A549 (cell line): Measurements from ENCODE around the gene C1QTNF12. TPM values are rescaled to one million over a fixed set of nuclear protein-coding genes. Genes with fewer than 3 reads are reported as not detected.

ENCODE experiments used
- ATAC-seq, 2 experiments: fragments of 200-7000 bp in 1 of 2; fragments of >200 bp in 1 of 2; cut with Nextera tagmentation in 1 of 2; cut with Tn5 transposase in 1 of 2; 3 replicates each; pipeline versions ENCODE4 v1.8.0 to v1.9.1; 2018 to 2020; ENCODE audit warnings: mild to moderate bottlenecking in 1 of 2, moderate library complexity in 1 of 2
- CTCF ChIA-PET: fragments of 300-600 bp; sonication (Branson Sonifier 250); formaldehyde crosslinking; extraction: SDS; loops from one replicate; lab custom pipeline; 2021; ENCODE audit warnings: antibody characterized with exemption, inconsistent platforms; lab: Yijun Ruan, JAX
- POLR2A ChIA-PET: fragments of 350-600 bp; formaldehyde crosslinking; extraction: SDS; loops from one replicate; lab custom pipeline; 2021; ENCODE audit warnings: antibody characterized with exemption, inconsistent platforms; lab: Yijun Ruan, JAX
- DNase-seq, 2 experiments: peaks; one replicate each; pipeline versions ENCODE4 v3.0.0 to v3.0.0-alpha.2; 2011 to 2016; ENCODE audit warnings: low read depth in 1 of 2, low spot score in 1 of 2
- FAIRE-seq: peaks from 2 replicates; lab custom pipeline; 2011; peaks lifted over from hg19 to GRCh38; lab: Jason Lieb, UNC
- H3K27ac ChIP-seq, 2 experiments: fragments of >200 bp; sonication (Bioruptor Twin); formaldehyde crosslinking; 3 replicates each; pipeline ENCODE4 v1.5.1; 2016 to 2017
- H3K4me1 ChIP-seq: fragments of >200 bp; sonication (Bioruptor Twin); formaldehyde crosslinking; 3 replicates; pipeline ENCODE4 v1.6.1; 2016
- H3K4me2 ChIP-seq: fragments of >200 bp; sonication (Bioruptor Twin); formaldehyde crosslinking; 3 replicates; pipeline ENCODE4 v1.6.1; 2016
- H3K4me3 ChIP-seq: fragments of >200 bp; sonication (Bioruptor Twin); formaldehyde crosslinking; 3 replicates; pipeline ENCODE4 v1.5.1; 2016
- H3K9me3 ChIP-seq: fragments of >200 bp; sonication (Bioruptor Twin); formaldehyde crosslinking; 3 replicates; pipeline ENCODE4 v1.6.1; 2016
- CBX2 ChIP-seq: fragments of 200-600 bp; sonication (generic); IDR thresholded peaks from 2 replicates; pipeline ENCODE4 v1.6.1; 2016; ENCODE audit warnings: low read depth, mild to moderate bottlenecking, borderline replicate concordance
- CHD2 ChIP-seq: fragments of 150-350 bp; IDR thresholded peaks from 2 replicates; pipeline ENCODE4 v1.6.1; 2014; ENCODE audit warnings: low read length; ENCODE audit not compliant: partially characterized antibody
- CHD4 ChIP-seq: fragments of 200-600 bp; sonication (generic); IDR thresholded peaks from 2 replicates; pipeline ENCODE4 v1.6.1; 2016; ENCODE audit warnings: antibody characterized with exemption, mild to moderate bottlenecking, borderline replicate concordance
- EHF ChIP-seq: fragments of 250-450 bp; sonication (Bioruptor Pico); IDR thresholded peaks from 2 replicates; pipeline ENCODE4 v1.5.0; 2020; ENCODE audit warnings: mild to moderate bottlenecking
- ESRRA ChIP-seq: fragments of 150-350 bp; IDR thresholded peaks from 2 replicates; pipeline ENCODE4 v1.6.1; 2014; ENCODE audit warnings: mild to moderate bottlenecking, low read length, borderline replicate concordance
- FOSB ChIP-seq: fragments of 250-450 bp; sonication (Bioruptor Pico); IDR thresholded peaks from 2 replicates; pipeline ENCODE4 v1.5.0; 2020; ENCODE audit warnings: mild to moderate bottlenecking, moderate library complexity
- FOXS1 ChIP-seq: fragments of 250-450 bp; sonication (Bioruptor Pico); IDR thresholded peaks from 2 replicates; pipeline ENCODE4 v1.5.0; 2020; ENCODE audit warnings: mild to moderate bottlenecking, moderate library complexity
- GATA3 ChIP-seq: IDR thresholded peaks from 2 replicates; pipeline ENCODE4 v1.6.1; 2012; ENCODE audit warnings: borderline replicate concordance
- HDAC2 ChIP-seq: fragments of 200-600 bp; sonication (generic); IDR thresholded peaks from 2 replicates; pipeline ENCODE4 v1.6.1; 2016
- HEYL ChIP-seq: fragments of 250-450 bp; sonication (Bioruptor Pico); IDR thresholded peaks from 2 replicates; pipeline ENCODE4 v1.8.0; 2021; ENCODE audit warnings: mild to moderate bottlenecking, moderate library complexity
- MYC ChIP-seq: IDR thresholded peaks from 2 replicates; pipeline ENCODE4 v1.6.1; 2012; ENCODE audit warnings: mild to moderate bottlenecking, inconsistent platforms, low read length, improper control_type of control experiment, borderline replicate concordance
- NR3C1 ChIP-seq: fragments of >200 bp; sonication (Bioruptor Twin); formaldehyde crosslinking; IDR thresholded peaks from 3 replicates; pipeline ENCODE4 v1.6.1; 2017
- POLR2AphosphoS2 ChIP-seq: conservative IDR thresholded peaks from 2 replicates; pipeline ENCODE4 v1.6.1; 2012; ENCODE audit warnings: low read length, improper control_type of control experiment, inconsistent platforms
- RAD21 ChIP-seq, 2 experiments: fragments of >200 bp in 1 of 2; sonication (Bioruptor Twin) in 1 of 2; formaldehyde crosslinking in 1 of 2; IDR thresholded peaks in 1 of 2; conservative IDR thresholded peaks in 1 of 2; 2 replicates in 1 of 2; 3 replicates in 1 of 2; pipeline ENCODE4 v1.6.1; 2012 to 2018; ENCODE audit warnings: inconsistent platforms in 1 of 2
- RARB ChIP-seq: fragments of 250-450 bp; sonication (Bioruptor Pico); IDR thresholded peaks from 2 replicates; pipeline ENCODE4 v1.8.0; 2021; ENCODE audit warnings: mild to moderate bottlenecking, moderate library complexity
- RCOR1 ChIP-seq: fragments of 150-350 bp; IDR thresholded peaks from 2 replicates; pipeline ENCODE4 v1.6.1; 2014; ENCODE audit warnings: antibody characterized with exemption, low read length, low read depth
- USF2 ChIP-seq: fragments of 450-650 bp; IDR thresholded peaks from 2 replicates; pipeline ENCODE4 v1.6.1; 2014; ENCODE audit warnings: antibody characterized with exemption
- ZFP36 ChIP-seq: fragments of 450-650 bp; IDR thresholded peaks from 2 replicates; pipeline ENCODE4 v1.6.1; 2014; ENCODE audit warnings: borderline replicate concordance; ENCODE audit not compliant: partially characterized antibody
- ZSCAN20 ChIP-seq: fragments of 250-450 bp; sonication (Bioruptor Pico); IDR thresholded peaks from 2 replicates; pipeline ENCODE4 v1.8.0; 2022; ENCODE audit warnings: mild to moderate bottlenecking, moderate library complexity
- WGBS: methylation state at CpG from one replicate; pipeline ENCODE4 v1.1.6; 2017; ENCODE audit errors: missing lambda C conversion rate; 5-methylcytosine and 5-hydroxymethylcytosine counted together
- polyA plus RNA-seq, 4 experiments: library from polyadenylated mRNA; depleted of rRNA in 3 of 4; stranded (reverse); fragments of >200 nt; fragmentation: RNase III in 1 of 4; extraction: RNeasy Plus Mini Kit Qiagen cat#74134 plus additional on column Dnase treatment in 1 of 4; gene quantifications; 2 replicates in 3 of 4; 3 replicates in 1 of 4; pipeline ENCODE4 v1.2.3, GENCODE V29; 2011 to 2017
- TF ChIP-seq, protein P1 (sequence below): fragments of >200 bp; sonication (Bioruptor Twin); formaldehyde crosslinking; IDR thresholded peaks from 3 replicates; pipeline ENCODE4 v1.5.1; 2016
- TF ChIP-seq, protein P2 (sequence below): fragments of 200-600 bp; sonication (generic); IDR thresholded peaks from 2 replicates; pipeline ENCODE4 v1.6.1; 2016; ENCODE audit warnings: antibody characterized with exemption, mild to moderate bottlenecking, moderate library complexity

Gene C1QTNF12
- polyA plus RNA-seq, 2 of the 4 experiments (the other 2 are of a cell fraction) = 0.47 to 0.83 TPM

DNA sequence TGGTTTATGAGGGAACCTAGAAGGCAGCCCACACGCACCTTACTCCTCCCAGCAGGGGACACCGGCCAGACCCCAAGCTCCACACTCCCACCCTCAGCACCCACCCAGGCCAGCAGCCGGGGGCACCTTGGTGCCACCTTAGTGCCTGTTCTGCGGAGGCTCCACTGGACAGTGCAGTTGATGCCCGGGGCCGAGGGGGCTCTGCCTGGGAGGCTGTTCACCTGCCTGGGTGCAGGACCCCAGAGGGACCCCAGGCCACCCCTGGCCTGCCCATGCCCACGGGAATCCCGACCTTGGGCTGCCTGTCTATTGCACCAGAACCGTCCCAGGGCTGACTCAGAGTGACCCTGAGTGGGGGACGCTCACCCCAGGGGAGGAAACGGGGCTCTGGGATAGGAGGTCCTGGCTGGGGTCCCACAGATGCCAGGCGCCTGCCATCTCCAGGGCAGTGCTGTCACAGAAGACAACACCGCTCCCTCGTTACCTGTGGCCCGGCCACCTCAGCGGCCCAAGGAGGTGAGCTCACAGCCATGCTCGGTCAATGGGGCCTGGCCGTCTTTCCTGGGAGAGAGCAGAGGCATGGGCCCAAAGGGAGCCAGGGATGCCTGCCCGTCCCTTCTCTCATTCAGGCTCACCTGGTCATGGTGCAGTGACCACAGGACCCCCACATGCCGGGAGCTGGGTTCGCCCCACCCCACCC lies 34.4 kb upstream of the C1QTNF12 start:
- POLR2A ChIA-PET = no interaction called here

DNA sequence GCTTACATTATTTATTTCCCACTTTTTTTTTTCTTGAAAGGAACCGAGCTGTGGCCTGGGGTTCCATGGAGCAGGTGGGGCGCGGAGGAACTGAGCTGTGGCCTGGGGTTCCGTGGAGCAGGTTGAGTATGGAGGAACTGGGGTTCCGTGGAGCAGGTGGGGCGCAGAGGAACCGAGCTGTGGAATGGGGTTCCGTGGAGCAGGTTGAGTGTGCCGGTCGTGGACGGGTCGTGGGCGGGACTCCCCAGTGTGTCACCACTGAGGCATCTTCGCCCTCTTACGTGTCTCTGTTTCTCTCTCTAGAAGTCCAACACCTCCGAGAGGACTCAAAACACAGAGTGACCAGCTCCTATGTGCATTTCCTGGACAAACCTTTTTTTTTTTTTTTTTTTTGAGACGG lies 32.5 kb upstream of the C1QTNF12 start:
- DNase-seq (no peak), FAIRE-seq (no peak), ATAC-seq (no peak)
- peaks cover 8% of the 10 kb centered on the region; the same call in 2 of the 3 replicates for H3K4me1 ChIP-seq
- H3K27ac ChIP-seq = no peak overlapping the region
- 89% methylated on average over 17 of the region's 17 CpGs for WGBS
- no peaks in the 10 kb centered on the region for H3K9me3 ChIP-seq
- H3K4me2 ChIP-seq = no peak overlapping the region
- CTCF ChIA-PET = interaction anchor here (2.7 to 4.1 kb wide), 2 partner anchors 13 to 157 kb away, joined by 9 to 17 read pairs; no protein-coding TSS in a partner anchor
- TF ChIP-seq CHD2 (no peak), NR3C1 (no peak), FOXS1 (CRISPR knock-in tag) (no peak), HEYL (CRISPR knock-in tag) (no peak), ESRRA (no peak), HDAC2 (no peak), CHD4 (no peak), EHF (CRISPR knock-in tag) (no peak), GATA3 (no peak), RCOR1 (no peak), RAD21 (conservative IDR thresholded peaks at IDR 0.05 in 1 of 2, IDR thresholded peaks at IDR 0.05 in 1 of 2) (no peak), ZFP36 (no peak), MYC (no peak)
- TF ChIP-seq, protein P1, sequence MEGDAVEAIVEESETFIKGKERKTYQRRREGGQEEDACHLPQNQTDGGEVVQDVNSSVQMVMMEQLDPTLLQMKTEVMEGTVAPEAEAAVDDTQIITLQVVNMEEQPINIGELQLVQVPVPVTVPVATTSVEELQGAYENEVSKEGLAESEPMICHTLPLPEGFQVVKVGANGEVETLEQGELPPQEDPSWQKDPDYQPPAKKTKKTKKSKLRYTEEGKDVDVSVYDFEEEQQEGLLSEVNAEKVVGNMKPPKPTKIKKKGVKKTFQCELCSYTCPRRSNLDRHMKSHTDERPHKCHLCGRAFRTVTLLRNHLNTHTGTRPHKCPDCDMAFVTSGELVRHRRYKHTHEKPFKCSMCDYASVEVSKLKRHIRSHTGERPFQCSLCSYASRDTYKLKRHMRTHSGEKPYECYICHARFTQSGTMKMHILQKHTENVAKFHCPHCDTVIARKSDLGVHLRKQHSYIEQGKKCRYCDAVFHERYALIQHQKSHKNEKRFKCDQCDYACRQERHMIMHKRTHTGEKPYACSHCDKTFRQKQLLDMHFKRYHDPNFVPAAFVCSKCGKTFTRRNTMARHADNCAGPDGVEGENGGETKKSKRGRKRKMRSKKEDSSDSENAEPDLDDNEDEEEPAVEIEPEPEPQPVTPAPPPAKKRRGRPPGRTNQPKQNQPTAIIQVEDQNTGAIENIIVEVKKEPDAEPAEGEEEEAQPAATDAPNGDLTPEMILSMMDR = no peak
- TF ChIP-seq, protein P2, sequence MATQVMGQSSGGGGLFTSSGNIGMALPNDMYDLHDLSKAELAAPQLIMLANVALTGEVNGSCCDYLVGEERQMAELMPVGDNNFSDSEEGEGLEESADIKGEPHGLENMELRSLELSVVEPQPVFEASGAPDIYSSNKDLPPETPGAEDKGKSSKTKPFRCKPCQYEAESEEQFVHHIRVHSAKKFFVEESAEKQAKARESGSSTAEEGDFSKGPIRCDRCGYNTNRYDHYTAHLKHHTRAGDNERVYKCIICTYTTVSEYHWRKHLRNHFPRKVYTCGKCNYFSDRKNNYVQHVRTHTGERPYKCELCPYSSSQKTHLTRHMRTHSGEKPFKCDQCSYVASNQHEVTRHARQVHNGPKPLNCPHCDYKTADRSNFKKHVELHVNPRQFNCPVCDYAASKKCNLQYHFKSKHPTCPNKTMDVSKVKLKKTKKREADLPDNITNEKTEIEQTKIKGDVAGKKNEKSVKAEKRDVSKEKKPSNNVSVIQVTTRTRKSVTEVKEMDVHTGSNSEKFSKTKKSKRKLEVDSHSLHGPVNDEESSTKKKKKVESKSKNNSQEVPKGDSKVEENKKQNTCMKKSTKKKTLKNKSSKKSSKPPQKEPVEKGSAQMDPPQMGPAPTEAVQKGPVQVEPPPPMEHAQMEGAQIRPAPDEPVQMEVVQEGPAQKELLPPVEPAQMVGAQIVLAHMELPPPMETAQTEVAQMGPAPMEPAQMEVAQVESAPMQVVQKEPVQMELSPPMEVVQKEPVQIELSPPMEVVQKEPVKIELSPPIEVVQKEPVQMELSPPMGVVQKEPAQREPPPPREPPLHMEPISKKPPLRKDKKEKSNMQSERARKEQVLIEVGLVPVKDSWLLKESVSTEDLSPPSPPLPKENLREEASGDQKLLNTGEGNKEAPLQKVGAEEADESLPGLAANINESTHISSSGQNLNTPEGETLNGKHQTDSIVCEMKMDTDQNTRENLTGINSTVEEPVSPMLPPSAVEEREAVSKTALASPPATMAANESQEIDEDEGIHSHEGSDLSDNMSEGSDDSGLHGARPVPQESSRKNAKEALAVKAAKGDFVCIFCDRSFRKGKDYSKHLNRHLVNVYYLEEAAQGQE = no peak
- TF ChIP-seq, all 56 proteins: peak for 0
- POLR2A ChIA-PET = no interaction called here
- H3K4me3 ChIP-seq = no peak overlapping the region

More for the DNA sequence above, 34.4 kb upstream of the C1QTNF12 start:
- ATAC-seq (no peak), DNase-seq (no peak), FAIRE-seq (no peak)
- 77% methylated on average over 5 of the region's 21 CpGs for WGBS
- CTCF ChIA-PET = interaction anchor here (1.3 kb wide), 1 partner anchor 10 kb away, joined by 4 read pairs; no protein-coding TSS in a partner anchor
- Histone ChIP-seq H3K4me3 (no peak overlapping the region), H3K27ac (no peak overlapping the region), H3K4me1 (peaks cover 8% of the 10 kb centered on the region; the same call in 2 of the 3 replicates), H3K9me3 (no peaks in the 10 kb centered on the region), H3K4me2 (no peak overlapping the region)
- TF ChIP-seq RCOR1 (no peak), USF2 (no peak), ZSCAN20 (no peak), FOSB (CRISPR knock-in tag) (no peak), CBX2 (no peak), RARB (CRISPR knock-in tag) (no peak), POLR2AphosphoS2 (no peak)
